ENCODE measurements around the gene FBLN2. TPM values are rescaled to one million over a fixed set of nuclear protein-coding genes. Genes with fewer than 3 reads are reported as not detected.

FBLN2 gene
- total RNA-seq, 3 donors from 2014 or later (not counting 1 experiment from before 2014, with no cell fraction given), result 0.61 to 2.7 (median 1.6) TPM

GRCh38 chr3:13607821-13608597 is 59.1 kb downstream of the FBLN2 start:
- H3K27me3 Mint-ChIP-seq (ENCODE audit: low read depth in 2 of 2), result peaks cover 5 to 18% of the 10 kb centered on the region in 2 donors
- H3K4me1 Mint-ChIP-seq, result no peaks in the 10 kb centered on the region
- H3K36me3 Mint-ChIP-seq, result no peaks in the 10 kb centered on the region
- no peak for TF ChIP-seq CTCF (IDR thresholded peaks at IDR 0.05)
- Histone ChIP-seq H3K9me3 (ENCODE audit: control insufficient read depth, insufficient read depth, low read length) (no peaks in the 10 kb centered on the region), H3K36me3 (ENCODE audit: control insufficient read depth, insufficient read depth, low read length) (no peaks in the 10 kb centered on the region), H3K4me1 (ENCODE audit: control insufficient read depth, insufficient read depth, low read length) (no peaks in the 10 kb centered on the region), H3K27ac (ENCODE audit: low read length) (no peak overlapping the region), H3K4me3 (ENCODE audit: low read length) (no peak overlapping the region), H3K27me3 (ENCODE audit: control insufficient read depth, insufficient read depth, low read length) (no peaks in the 10 kb centered on the region)
- intact Hi-C loops (cut with micrococcal nuclease), result no loop called here
- ATAC-seq, result no peak
- no peak for DNase-seq
- H3K9me3 Mint-ChIP-seq, result no peaks in the 10 kb centered on the region
- no peak overlapping the region for H3K4me3 Mint-ChIP-seq
- no peak overlapping the region for H3K27ac Mint-ChIP-seq
- WGBS (ENCODE audit: insufficient coverage), result 85% methylated on average over 14 of the region's 14 CpGs

- H3K4me3 ChIP-seq (ENCODE audit: low read length), result no peak overlapping the region
- H3K4me1 ChIP-seq (ENCODE audit: control insufficient read depth, insufficient read depth, low read length), result no peaks in the 10 kb centered on the region
- H3K36me3 Mint-ChIP-seq, result no peaks in the 10 kb centered on the region
Measured at GRCh38 chr3:13608969-13609725, 60.2 kb downstream of the FBLN2 start.

GRCh38 chr3:13610006-13610570 is 61.2 kb downstream of the FBLN2 start:
- peak in 1 of 3 donors; percentile 6 for ATAC-seq
- intact Hi-C loops (cut with micrococcal nuclease), result no loop called here
- H3K36me3 ChIP-seq (ENCODE audit: control insufficient read depth, insufficient read depth, low read length), result no peaks in the 10 kb centered on the region
- H3K4me1 Mint-ChIP-seq, result no peaks in the 10 kb centered on the region
- peaks cover 0 to 4% of the 10 kb centered on the region in 2 donors for H3K9me3 Mint-ChIP-seq
- peaks cover 5 to 18% of the 10 kb centered on the region in 2 donors for H3K27me3 Mint-ChIP-seq (ENCODE audit: low read depth in 2 of 2)
- H3K9me3 ChIP-seq (ENCODE audit: control insufficient read depth, insufficient read depth, low read length), result no peaks in the 10 kb centered on the region
- DNase-seq, result no peak
- H3K36me3 Mint-ChIP-seq, result no peaks in the 10 kb centered on the region
- H3K27ac ChIP-seq (ENCODE audit: low read length), result no peak overlapping the region
- no peak overlapping the region for H3K27ac Mint-ChIP-seq
- WGBS (ENCODE audit: insufficient coverage), result 92% methylated on average over 7 of the region's 7 CpGs
- H3K27me3 ChIP-seq (ENCODE audit: control insufficient read depth, insufficient read depth, low read length), result no peaks in the 10 kb centered on the region
- no peak overlapping the region for H3K4me3 ChIP-seq (ENCODE audit: low read length)
- no peak for TF ChIP-seq CTCF (IDR thresholded peaks at IDR 0.05)
- no peak overlapping the region for H3K4me3 Mint-ChIP-seq
- H3K4me1 ChIP-seq (ENCODE audit: control insufficient read depth, insufficient read depth, low read length), result no peaks in the 10 kb centered on the region

More at GRCh38 chr3:13608969-13609725, 60.2 kb downstream of the FBLN2 start:
- H3K27me3 ChIP-seq (ENCODE audit: control insufficient read depth, insufficient read depth, low read length), result no peaks in the 10 kb centered on the region
- ATAC-seq (no peak), DNase-seq (no peak)
- H3K4me1 Mint-ChIP-seq, result no peaks in the 10 kb centered on the region
- no peaks in the 10 kb centered on the region for H3K9me3 ChIP-seq (ENCODE audit: control insufficient read depth, insufficient read depth, low read length)
- H3K9me3 Mint-ChIP-seq, result no peaks in the 10 kb centered on the region
- no peak overlapping the region for H3K27ac ChIP-seq (ENCODE audit: low read length)
- no peak overlapping the region for H3K27ac Mint-ChIP-seq
- H3K27me3 Mint-ChIP-seq (ENCODE audit: low read depth in 2 of 2), result peaks cover 5 to 18% of the 10 kb centered on the region in 2 donors
- no peaks in the 10 kb centered on the region for H3K36me3 ChIP-seq (ENCODE audit: control insufficient read depth, insufficient read depth, low read length)
- 87% methylated on average over 20 of the region's 20 CpGs for WGBS (ENCODE audit: insufficient coverage)
- intact Hi-C loops (cut with micrococcal nuclease), result no loop called here
- no peak for TF ChIP-seq CTCF (IDR thresholded peaks at IDR 0.05)
- H3K4me3 Mint-ChIP-seq, result no peak overlapping the region
